ENCODE measurements around the gene PDSS2.
"Not testable (repeated sequence)": the region's sequence is repeated elsewhere in the genome, so short reads cannot be mapped to it uniquely, and the experiment has no call there.

PDSS2 gene

DNA sequence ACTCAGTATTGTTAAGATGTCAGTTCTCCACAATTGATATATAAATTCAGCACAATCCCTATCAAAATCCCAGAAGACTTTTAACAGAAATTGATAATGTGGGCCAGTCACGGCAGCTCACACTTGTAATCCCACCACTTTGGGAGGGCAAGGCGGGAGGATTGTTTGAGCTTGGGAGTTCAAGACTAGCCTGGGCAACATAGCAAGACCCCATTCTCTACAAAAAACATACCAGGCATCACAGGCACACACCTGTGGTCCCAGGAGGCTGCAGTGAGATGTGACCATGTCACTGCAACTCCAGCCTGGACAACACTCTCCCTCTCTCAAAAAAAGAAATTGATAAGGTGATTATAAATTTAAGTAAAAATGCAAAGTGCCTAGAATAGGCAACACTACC, 90.9 kb downstream of the PDSS2 start:
- DNase-seq (ENCODE audit: low read depth in 1 of 2, low spot score in 1 of 2) = no peak

DNA sequence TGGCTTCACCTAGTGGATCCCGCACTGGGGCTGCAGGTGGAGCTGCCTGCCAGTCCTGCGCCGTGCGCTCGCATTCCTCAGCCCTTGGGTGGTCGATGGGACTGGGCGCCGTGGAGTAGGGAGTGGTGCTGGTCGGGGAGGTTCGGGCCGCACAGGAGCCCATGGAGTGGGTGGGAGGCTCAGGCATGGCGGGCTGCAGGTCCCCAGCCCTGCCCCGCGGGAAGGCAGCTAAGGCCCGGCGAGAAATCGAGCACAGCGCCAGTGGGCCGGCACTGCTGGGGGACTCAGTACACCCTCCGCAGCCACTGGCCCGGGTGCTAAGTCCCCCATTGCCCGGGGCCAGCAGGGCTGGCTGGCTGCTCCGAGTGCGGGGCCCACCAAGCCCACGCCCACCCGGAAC, 95.2 kb downstream of the PDSS2 start:
- not testable (repeated sequence) for DNase-seq (ENCODE audit: low read depth in 1 of 2, low spot score in 1 of 2)

DNA sequence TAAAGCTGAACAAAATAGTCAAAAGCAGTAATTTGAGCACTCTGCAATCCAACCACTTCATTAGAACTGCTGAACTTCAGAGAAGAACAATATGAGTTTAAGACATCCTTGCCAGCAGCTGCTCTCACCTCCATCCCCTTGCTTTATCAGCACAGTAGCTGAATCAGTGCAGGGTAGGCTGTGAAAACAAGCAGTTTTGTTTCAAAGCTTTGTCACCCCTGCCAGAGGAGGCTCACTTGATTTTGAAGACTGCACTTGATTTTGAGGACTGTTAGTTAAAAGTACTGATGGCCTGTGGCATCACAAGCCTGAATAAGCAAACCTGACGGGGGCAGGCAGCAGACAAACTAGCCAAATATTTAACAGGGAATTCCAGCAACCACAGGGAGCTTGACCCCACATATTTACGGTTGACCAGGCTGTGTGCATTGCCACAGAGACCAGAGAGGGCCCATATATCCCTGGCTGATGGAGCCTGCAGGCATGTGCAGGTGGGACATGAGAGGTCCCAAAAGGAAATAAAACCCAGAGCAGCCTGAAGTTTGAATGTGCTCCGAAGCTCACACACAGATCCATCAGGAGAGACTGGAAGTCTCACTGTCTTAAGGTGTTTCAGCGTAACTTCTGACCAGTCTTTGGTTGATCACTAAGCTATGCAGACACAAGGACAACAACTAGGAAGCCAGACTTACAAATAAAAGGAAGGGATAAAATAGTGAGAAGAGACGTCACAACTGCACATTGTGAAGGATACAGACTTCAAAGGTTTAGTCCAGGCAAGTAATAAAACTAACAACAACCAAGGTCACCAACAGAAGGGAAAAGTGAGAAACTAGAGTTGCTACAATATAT, 97.4 kb downstream of the PDSS2 start:
- DNase-seq (ENCODE audit: low read depth in 1 of 2, low spot score in 1 of 2) = no peak

DNA sequence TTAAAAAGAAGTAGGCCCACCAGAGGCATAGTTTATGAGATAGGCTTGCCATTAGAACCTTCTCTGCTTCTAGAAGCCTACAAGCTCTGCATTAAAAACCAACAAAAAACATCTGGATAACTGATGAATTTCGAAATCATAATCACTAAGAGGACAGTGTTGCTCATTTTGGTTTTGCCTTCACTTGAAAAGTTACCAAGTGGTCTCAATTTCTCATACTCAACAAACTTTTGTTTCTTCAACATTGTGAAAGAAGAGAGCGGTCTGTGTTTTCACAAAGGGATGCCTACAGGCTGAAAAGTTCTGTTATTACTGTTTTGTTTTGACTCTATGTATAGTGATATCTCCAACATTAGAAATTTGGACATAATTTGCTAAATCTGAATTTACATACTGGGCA, 98.9 kb downstream of the PDSS2 start:
- DNase-seq (ENCODE audit: low read depth in 1 of 2, low spot score in 1 of 2) = no peak

DNA sequence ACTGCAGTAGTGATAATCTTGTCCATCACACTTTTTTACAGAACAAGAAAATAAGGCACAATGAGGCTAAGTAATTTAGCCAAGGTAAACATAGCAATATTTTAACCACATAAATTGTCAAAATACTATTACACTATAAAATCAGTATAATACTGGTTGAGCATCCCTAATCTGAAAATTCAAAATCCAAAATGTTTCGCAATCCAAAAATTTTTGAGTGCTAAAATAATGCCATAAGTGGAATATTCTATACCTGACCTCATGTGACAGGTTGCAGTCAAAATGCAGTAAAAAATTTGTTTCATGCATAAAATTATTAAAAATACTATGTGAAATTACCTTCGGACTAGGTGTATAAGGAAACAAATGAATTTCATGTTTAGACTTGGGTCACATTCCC, 101.5 kb downstream of the PDSS2 start:
- DNase-seq (ENCODE audit: low read depth in 1 of 2, low spot score in 1 of 2) = no peak

DNA sequence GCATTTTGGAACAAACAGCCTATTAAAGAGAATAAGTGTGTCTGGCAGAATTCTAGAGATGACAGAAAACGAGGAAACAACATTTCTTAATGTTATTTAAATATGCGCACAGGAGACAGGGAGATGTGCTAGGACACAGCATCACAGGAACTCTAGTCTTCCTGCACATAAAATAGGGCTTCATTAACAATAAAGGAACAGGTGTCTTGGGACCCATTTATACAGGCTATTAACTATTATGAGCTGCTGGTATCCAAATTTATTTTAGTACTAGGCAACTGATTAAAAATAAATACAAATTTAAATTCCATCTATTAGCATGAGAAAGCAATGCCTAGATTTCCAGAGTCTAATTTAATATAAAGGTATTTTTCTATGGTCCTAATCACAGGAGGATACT, 102.3 kb downstream of the PDSS2 start:
- DNase-seq (ENCODE audit: low read depth in 1 of 2, low spot score in 1 of 2) = no peak

DNA sequence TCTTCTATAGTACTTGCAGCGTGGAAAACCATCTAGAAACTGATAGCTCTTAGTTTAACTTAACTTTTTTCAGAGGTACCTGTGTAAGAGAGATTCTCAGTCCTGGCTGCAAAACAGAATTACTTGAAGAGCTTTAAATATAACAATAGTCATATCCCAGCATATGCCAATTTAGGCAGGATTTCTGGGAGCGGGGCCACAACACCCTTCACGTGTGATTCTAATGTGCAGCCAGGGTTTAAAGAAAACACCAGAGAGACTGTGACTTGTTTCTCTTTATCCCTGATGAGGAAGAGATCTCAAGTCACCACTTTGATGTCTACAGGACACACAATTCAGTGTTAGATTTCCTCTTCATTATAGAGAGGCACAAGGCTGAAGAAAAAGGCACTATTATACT, 103.7 kb downstream of the PDSS2 start:
- no peak for DNase-seq (ENCODE audit: low read depth in 1 of 2, low spot score in 1 of 2)

DNA sequence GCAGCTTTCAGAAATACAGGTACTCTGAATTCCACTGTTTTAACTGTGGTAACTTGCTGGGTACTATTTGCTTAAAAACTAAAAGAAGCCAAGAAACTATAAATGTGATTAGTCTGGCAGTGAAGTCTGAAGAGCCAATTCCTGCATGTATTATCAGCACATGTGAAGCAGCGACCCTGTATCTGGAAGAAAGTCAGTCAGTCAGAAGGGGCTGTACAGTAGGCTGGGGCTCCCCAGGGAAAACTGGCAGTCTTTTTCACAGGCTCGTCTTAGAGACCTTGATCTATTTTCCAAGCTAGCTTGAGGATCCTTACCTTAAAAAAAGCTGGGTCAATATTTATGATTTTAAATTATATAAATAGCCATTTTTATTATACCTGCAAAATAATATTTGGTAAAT, 104.9 kb downstream of the PDSS2 start:
- no peak for DNase-seq (ENCODE audit: low read depth in 1 of 2, low spot score in 1 of 2)

DNA sequence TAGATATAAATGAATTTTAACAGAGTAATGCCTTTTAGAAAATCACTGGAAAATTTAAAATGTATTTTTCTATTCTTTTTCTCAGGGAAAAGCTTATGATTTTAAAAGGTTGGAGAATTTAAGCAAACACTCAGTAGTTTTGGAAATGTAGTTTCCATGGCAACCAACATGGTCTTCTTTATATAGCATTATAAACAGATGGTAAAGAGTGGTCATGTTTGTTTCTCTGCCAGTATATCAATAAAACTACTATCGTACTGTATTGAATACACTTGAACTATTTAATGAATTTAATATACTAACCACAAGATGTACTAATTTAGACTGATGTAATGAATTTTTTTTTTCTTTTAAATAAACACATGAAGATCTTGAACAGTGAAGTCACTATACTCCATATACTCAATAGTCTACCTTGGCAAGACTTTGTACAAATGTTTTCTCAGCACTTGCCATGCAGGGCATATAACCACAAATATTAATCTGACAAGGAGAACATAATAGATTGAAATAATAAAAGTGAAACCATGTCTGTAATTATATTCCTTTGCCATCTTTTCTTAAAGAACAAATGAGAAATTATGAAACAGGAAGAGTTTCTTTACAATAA, 105.5 kb downstream of the PDSS2 start:
- DNase-seq (ENCODE audit: low read depth in 1 of 2, low spot score in 1 of 2) = no peak

DNA sequence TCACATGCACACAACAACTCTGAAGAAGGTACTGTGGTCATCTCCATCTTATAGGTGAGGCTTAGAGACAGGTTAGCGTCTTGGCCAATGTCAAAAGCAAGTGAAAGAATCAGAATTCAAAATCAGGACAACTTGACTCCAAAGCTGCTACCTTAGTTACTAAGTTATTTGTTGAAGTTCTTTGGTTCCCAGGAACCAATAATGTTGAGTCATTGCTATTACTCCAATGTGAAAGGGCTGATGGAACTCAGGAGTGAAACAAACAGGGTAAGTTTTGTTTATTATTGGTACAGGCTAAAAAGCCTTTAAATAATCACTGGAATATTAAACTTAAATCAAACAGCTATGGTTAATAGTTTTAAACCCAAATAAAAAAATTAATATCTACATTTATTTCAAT, 111.1 kb downstream of the PDSS2 start:
- no peak for DNase-seq (ENCODE audit: low read depth in 1 of 2, low spot score in 1 of 2)

DNA sequence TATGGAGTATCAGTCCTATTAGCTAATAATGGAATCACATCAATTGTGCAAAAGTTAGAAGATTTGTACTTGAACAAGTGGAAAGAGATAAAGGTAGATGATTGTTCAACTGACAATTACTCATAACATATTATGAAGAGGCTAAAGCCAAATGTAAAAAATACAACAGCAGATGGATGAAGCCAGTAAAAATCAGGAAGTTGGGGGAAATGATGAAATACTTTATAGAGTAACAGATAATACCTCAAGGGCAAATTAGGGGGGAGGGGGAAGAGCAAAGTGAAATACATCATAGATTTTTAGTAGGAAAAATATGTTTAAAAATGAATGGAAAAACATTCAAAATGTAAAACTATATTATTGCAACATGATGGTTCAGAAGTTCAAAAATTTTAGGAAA, 114.0 kb downstream of the PDSS2 start:
- DNase-seq (ENCODE audit: low read depth in 1 of 2, low spot score in 1 of 2) = no peak

DNA sequence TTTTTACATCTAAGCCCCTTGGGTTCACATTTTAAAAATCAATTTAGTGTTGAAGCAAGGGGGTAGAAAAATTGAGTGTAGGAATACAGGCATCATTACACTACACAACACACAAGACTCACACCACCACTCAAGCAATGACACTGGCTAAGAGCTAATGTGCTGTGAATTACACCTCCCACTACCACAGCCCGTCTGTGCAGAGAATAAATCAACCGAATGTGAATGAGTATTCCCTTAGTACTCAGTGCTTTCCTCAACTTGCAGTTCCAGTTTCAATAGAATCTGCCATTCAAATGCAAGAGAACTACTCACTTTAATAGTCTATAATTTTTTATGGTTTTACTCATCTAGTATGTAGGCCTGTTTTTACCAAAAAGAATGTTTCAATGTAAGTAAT, 114.4 kb downstream of the PDSS2 start:
- DNase-seq (ENCODE audit: low read depth in 1 of 2, low spot score in 1 of 2) = no peak

DNA sequence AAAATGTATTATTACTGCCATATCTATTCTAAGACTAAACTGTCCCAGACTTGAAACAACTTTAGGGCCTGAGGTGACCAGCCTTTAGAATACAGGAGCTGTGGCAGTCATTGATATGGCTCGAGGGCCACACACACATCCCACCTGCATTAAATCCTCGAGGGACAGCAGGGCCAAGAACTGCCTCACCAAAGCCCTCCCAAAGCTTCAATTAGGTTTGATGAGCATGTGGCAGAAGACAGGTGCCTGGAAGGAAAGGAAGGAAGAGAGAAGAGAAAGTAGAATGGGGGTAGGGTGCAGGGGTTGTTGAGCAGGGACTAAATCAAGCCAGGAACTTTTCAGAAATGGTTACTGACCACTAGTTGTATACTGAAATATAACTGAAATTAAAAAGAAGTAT, 115.0 kb downstream of the PDSS2 start:
- no peak for DNase-seq (ENCODE audit: low read depth in 1 of 2, low spot score in 1 of 2)

DNA sequence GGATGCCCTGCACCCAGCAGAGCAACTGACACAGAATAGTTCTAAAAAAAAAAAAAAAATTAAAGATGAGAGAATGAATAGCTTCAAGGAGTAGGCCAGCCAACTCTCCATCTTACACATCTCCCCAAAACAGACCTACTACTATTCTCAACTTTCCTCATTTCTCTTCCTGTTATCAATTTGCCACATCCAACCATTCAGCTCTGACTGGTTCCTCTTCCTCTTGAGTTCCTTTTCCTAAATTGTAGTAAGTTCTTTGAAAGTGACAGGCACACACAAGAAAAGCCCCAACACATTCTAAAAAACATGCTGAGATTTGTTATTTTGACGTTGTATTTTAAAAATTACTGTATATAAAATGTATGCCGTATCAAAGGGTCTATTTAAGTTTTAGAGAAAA, 117.2 kb downstream of the PDSS2 start:
- no peak for DNase-seq (ENCODE audit: low read depth in 1 of 2, low spot score in 1 of 2)

DNA sequence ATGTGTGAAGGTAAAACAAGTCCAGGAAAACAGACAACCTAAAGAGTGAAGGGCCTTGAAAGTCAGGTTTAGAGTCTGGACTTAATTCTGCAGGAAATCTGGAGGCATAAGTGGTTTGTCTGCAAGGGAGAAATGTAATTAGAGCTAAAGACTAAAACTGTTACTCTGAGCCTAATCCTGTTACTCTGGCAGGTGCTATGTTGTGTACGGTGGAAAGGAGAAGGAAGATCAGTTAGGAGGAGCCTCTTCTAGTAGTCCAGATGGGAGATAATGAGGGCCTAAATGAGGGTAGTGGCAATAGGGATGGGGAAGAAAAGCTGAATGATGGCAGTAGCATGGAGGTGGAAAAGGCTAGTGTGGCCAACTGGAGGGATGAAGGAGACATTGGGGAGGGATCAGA, 118.5 kb downstream of the PDSS2 start:
- no peak for DNase-seq (ENCODE audit: low read depth in 1 of 2, low spot score in 1 of 2)

DNA sequence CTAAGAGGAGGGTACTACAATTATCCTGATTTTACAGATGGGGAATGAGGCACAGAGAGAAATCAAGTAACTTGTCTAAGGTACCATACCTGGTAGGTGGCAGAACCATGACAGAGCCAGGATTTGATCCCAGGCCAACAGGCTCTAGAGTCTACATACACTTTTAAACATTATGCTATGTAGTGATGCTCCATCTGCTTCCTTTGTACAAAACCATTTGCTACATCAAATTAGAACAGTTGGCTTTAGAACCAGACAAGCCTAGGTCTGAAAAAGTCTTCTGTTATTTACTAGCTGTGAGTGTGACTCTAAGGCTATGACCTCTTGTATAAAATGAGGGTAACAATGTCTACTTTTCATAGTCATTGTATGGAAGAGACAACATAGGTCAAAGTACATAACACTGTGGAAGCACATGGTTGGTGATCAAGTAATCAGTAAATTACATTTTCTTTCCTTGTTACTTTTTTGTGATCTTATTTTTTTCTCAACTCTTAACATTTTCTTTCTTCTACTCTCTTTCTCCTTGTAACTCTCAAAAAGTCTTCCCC, 122.1 kb downstream of the PDSS2 start:
- no peak for DNase-seq (ENCODE audit: low read depth in 1 of 2, low spot score in 1 of 2)

DNA sequence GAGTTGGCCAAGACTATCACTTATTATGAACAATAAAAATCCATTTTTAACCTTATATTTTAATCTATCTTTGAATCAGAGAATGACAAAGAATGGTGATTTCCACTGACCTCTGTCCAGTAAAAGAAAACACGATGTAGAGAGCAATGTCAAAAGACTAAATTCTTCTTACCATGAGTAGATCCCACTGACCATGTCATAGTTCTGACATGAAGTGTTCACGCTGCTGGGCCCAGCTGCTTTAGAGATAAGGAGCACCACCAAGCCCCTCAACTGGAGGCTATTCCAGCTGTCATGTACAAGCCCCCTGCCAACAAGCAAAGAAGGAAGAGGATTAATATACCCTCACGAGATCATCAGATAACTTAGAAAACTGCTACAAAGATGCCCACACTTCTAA, 125.3 kb downstream of the PDSS2 start:
- DNase-seq (ENCODE audit: low read depth in 1 of 2, low spot score in 1 of 2) = no peak

DNA sequence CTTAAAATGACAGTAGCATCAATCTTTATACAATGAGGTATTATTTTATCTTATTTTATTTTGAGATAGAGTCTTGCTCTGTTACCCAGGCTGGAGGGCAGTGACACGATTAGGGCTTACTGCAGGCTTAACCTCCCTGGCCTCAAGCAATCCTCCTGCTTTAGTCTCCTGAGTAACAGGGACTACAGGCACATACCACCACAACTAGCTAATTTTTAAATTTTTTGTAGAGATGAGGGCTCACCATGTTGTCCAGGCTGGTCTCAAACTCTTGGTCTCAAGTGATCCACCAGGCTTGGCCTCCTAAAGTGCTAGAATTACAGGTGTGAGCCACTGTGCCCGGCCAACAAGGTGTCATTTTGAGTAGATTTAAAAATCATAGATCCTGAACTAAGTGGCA, 125.9 kb downstream of the PDSS2 start:
- no peak for DNase-seq (ENCODE audit: low read depth in 1 of 2, low spot score in 1 of 2)

DNA sequence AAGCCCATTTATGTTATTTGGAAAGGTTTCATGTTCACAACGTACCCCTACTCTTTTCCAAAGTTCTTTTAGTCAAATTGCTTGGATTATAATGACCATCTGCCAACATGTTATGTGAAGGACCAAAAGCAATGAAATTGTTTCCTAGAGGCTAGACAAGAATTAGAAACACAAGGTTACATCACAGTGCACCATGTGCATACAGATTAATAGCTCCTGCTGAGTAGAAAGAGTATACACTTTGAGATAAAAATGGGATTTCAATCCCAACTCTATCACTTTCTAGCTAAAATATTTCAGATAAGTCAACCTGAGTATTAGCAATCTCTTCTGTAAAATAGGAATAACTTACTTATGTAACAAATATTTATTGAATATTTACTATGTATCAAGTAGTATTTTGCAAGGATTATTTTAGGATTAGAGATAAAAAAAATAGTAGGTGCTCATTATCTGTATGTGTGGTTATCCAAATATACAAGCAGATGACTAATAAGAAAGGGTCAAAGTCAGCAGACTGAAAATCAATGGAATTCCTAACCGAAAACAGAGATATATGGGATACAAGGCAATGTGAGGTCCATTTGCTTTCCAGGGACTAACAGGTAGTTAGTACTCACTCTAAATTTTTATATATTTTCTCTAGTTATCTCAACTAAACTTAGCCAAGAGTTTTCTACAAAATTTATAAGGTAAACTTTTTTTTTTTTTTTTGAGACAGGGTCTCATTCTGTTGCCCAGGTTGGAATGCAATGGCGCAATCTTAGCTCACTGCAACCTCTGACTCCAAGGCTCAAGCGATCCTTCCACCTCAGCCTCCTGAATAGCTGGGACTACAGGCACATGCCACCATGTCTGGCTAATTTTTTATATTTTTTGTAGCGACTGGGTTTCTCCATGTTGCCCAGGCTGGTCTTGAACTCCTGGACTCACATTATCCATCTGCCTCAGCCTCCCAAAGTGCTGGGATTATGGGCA, 127.7 kb downstream of the PDSS2 start:
- DNase-seq (ENCODE audit: low read depth in 1 of 2, low spot score in 1 of 2) = no peak

DNA sequence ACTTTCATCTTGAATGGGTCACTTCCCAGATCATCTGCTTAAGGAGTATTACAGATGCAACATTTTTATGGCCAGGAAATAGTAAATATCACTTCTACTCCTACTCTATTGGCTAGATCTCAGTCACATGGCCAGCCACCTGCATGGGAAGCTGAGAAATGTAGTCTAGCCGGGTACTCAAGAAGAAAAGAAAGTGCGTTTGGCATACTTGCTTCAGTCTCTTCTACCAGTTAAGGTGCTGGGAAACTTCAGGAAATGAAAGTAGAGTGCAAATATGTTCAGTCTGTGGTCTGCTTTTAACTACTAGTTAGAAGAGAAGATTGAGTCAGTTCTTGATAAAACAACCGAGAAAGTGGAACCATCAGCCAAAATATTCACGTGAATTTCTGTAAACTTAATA, 129.2 kb downstream of the PDSS2 start:
- no peak for DNase-seq (ENCODE audit: low read depth in 1 of 2, low spot score in 1 of 2)

DNA sequence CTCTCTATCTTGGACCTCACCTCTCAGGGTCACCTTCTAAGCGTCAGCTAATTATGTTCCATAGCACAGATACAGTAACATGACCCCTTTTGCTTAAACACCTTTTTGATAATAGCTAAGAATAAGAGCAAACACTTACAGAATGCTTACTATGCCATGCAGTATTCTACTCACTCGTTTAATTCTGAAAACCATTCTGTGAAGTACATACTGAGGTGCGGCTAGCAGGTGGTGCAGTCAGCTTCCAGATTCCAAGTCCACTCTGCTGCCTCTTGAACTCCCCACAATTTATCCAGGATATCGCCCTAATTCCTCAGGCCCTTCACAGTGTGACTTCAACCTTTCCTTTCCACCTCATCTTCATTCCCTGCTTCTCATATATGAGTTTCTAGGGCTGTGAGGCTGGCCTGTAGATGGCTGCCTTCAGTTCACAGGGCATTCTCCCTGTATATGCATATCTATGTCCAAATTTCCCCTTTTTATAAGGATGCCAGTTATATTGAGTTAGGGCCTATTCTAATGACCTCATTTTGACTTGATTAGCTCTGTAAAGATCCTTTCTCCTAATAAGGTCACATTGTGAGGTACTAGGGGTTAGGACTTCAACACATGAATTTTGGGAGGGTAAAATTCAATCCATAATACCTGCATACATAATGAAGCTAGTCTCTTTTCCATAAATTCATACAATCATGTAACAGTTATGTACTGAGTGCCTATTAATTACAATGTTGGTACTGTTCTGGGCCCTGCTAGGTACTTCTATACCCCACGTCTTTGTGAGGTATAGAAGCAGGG, 130.1 kb downstream of the PDSS2 start:
- DNase-seq (ENCODE audit: low read depth in 1 of 2, low spot score in 1 of 2) = no peak
